Measurements from ENCODE around the gene PRKCI.

DNA sequence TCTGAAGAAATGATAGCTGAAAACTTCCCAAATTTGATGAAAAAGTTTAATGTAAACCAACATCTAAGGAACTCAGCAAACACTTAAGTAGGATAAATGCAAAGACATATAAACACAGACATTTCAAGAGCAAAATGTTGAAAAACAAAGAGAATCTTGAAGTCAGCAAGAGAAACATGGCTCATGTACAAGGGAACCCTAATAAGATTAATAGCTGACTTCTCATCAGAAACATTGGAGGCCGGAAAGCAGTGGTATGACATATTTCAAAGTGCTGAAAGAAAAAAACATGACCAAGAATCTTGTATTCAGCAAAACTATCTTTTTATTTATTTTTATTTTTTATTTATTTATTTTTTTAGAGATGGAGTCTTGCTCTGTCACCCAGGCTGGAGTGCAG is 10.6 kb upstream of the PRKCI start:
- TF ChIP-seq CTCF (IDR thresholded peaks at IDR 0.05; ENCODE audit: low read depth, low read length, poor library complexity, severe bottlenecking) (no peak), EZH2phosphoT487 (IDR thresholded peaks at IDR 0.05; ENCODE audit: borderline replicate concordance, low read length) (no peak)
